IPS DF 6.9 (cell line): ENCODE measurements around the gene TMSB10.

Experiments used
- DNase-seq: peaks from one replicate; pipeline ENCODE4 v3.0.0-alpha.2; 2013; ENCODE audit warnings: low read depth, low spot score
- H3K27ac ChIP-seq: one replicate; pipeline ENCODE4 v1.5.1; 2013; ENCODE audit warnings: low read length, control low read depth
- H3K27me3 ChIP-seq: 2 replicates; pipeline ENCODE4 v1.6.1; 2013; ENCODE audit warnings: mild to moderate bottlenecking, low read length; ENCODE audit not compliant: control insufficient read depth, insufficient read depth
- H3K36me3 ChIP-seq: 2 replicates; pipeline ENCODE4 v1.6.1; 2013; ENCODE audit warnings: low read length; ENCODE audit not compliant: control insufficient read depth, insufficient read depth
- H3K4me1 ChIP-seq: 2 replicates; pipeline ENCODE4 v1.6.1; 2013; ENCODE audit warnings: low read length; ENCODE audit not compliant: control insufficient read depth, insufficient read depth
- H3K4me3 ChIP-seq: 2 replicates; pipeline ENCODE4 v1.5.1; 2013; ENCODE audit warnings: mild to moderate bottlenecking, low read length
- H3K9me3 ChIP-seq: 2 replicates; pipeline ENCODE4 v1.6.1; 2013; ENCODE audit warnings: low read length, inconsistent platforms; ENCODE audit not compliant: control insufficient read depth, insufficient read depth
- WGBS: extraction: QIAGEN DNeasy Blood & Tissue Kit; methylation state at CpG from one replicate; pipeline ENCODE4 v1.1.7; 2013; ENCODE audit warnings: mixed read lengths, missing lambda C conversion rate; ENCODE audit not compliant: insufficient read length, insufficient coverage; 5-methylcytosine and 5-hydroxymethylcytosine counted together

TMSB10 gene

DNA sequence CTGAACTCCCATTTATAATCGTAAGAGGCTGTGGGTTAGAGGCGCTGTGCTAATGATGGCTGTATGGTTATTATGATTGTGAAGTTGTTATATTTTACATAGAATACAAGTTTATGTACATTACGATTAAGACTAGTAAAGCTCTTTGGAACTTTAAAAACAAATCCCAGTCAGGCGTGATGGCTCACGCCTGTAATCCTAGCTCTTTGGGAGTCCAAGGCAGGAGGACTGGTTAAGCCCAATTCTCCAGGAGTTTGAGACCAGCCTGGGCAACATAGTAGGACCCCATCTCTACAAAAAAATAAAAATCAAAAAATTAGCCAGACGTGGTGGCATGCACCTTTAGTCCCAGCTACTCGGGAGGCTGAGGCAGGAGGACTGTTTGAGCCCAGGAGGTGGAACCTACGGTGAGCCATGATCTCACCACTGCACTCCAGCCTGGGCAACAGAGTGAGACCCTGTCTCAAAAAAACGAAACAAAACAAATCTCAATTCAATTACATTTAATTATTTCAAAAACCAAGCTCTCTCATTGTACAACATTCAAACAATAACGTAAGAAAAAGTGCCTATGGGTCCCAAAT, 41.6 kb downstream of the TMSB10 start:
- no peak overlapping the region for H3K27ac ChIP-seq
- no peaks in the 10 kb centered on the region for H3K9me3 ChIP-seq
- no peaks in the 10 kb centered on the region for H3K36me3 ChIP-seq
- H3K4me3 ChIP-seq, result no peak overlapping the region
- no peaks in the 10 kb centered on the region for H3K27me3 ChIP-seq
- WGBS, result 100% methylated on average over 1 of the region's 10 CpGs
- DNase-seq, result no peak
- H3K4me1 ChIP-seq, result peaks cover 5% of the 10 kb centered on the region; the same call in 1 of the 2 replicates

DNA sequence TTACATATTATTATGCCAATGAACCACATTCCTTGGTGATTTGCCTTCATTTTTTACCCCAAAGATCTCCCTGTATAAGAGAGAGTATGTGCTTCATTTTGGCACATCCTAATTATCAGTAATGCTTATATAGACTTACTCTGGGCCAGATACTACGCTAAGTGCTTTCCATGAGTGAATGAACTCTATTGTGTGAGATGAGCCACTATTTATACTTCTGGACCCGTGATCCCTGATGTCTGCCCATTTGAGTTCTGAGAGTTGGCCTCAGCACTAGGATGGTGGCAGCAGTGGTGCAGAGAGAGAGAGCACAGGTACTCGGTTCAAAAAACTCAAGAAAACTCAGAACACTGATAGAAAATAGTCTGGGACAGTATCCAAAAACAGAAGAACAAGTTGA, 48.1 kb downstream of the TMSB10 start:
- H3K27me3 ChIP-seq, result no peaks in the 10 kb centered on the region
- H3K4me3 ChIP-seq, result no peak overlapping the region

DNA sequence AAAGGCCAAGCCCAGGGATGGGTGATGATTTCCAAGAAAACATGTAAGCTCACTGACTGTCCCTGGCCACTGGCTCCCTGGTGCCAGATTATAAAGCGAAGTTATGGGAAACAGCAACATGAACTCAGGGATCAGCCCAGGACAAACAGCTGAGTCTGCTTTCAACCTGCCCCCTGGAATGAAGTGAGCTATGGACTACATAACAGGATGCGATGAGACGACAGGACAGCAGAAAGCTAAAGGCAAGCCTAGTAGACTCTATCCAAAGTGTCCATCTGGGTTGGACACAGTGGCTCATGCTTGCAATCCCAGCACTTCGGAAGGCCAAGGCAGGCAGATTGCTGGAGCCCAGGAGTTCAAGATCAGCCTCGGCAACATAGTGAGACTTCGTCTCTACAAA, 48.9 kb downstream of the TMSB10 start:
- no peaks in the 10 kb centered on the region for H3K36me3 ChIP-seq
- no peak for DNase-seq
- WGBS, result no CpG with 5 or more reads among the region's 6 CpGs
- no peaks in the 10 kb centered on the region for H3K27me3 ChIP-seq
- H3K4me3 ChIP-seq, result no peak overlapping the region
- peaks cover 11% of the 10 kb centered on the region for H3K4me1 ChIP-seq
- H3K27ac ChIP-seq, result no peak overlapping the region
- H3K9me3 ChIP-seq, result no peaks in the 10 kb centered on the region

More for the DNA sequence above, 48.1 kb downstream of the TMSB10 start:
- H3K27ac ChIP-seq, result no peak overlapping the region
- peaks cover 6% of the 10 kb centered on the region; the same call in 1 of the 2 replicates for H3K4me1 ChIP-seq
- no CpG with 5 or more reads among the region's 3 CpGs for WGBS
- H3K36me3 ChIP-seq, result no peaks in the 10 kb centered on the region
- no peak for DNase-seq
- H3K9me3 ChIP-seq, result no peaks in the 10 kb centered on the region
